ENCODE data around the gene PSMA3.

PSMA3 gene

DNA sequence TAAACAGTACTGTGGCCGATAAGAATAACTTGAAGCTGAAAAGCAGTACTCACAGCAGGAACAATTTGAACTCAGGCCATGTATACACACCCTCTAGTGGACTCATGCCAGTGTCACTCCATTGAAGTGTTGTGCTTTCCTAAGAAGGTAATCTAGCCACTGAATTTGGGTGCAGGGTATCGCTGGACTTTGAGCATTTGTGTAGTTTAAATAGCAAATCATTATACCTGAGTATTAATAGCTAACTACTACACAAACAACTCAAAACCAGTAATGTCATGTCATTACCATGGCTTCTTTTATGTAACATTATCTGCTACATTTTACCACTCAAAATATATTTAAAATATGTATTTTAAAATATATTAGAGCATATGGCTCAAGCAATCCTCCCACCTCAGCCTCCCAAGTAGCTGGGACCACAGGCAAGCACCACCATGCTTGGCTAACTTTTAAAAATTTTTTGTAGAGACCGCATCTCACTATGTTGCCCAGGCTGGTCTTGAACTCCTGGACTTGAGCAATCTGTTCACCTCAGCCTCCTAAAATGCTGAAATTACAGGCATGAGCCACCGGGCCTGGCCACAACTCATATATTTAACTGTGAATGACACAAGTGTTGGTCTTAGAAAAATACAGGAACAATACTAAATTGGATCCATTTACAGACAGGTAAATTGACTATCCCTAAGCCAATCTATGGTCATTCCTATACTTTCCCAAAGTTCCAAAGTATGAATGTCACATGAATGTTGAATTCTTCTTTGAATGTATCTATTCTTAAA lies 28.1 kb downstream of the PSMA3 start:
- DNase-seq = no peak

GRCh38 chr14:58274881-58275280 lies 30.2 kb downstream of the PSMA3 start:
- DNase-seq = no peak

GRCh38 chr14:58275527-58276190 lies 31.0 kb downstream of the PSMA3 start:
- no peak for DNase-seq

DNA sequence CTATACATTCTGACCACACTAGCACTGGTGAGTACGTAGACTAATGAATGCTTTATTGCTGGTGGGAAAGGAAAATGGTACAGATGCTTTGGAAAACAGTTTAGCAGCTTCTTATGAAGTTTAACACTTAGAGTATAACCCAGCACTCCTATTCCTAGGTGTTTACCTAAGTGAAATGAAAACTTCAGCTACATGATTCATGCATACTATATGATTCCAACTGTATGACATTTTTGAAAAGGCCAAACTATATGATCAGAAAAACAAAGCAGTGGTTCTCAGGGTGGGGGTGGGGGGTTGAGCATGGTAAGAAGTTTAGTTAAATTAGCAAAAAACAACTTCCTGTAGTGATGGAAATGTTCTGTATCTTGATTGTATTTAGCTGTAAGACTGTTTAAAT lies 31.6 kb downstream of the PSMA3 start:
- DNase-seq = no peak

DNA sequence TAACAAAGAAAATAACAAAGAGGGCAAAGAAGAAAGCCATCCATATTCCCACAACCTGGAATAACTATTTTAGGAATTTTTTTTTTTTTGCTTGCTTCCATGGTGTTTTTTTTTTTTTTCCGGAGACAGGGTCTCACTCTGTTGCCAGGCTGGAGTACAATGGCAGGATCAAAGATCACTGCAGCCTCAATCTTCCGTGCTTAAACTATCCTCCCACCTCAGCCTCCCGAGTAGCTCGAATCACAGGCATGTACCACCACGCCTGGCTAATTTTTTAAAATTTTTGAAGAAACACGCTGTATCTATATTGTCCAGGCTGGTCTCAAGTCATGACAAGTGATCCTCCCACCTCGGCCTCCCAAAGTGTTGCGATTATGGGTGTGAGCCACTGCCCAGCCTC lies 33.5 kb downstream of the PSMA3 start:
- no peak for DNase-seq

- peak; percentile 85 to 98 (median 94) for DNase-seq
Observed at GRCh38 chr14:58280954-58281787, 36.5 kb downstream of the PSMA3 start.

GRCh38 chr14:58281969-58282368 lies 37.3 kb downstream of the PSMA3 start:
- peak in 1 of 3 donors; percentile 21 for DNase-seq

DNA sequence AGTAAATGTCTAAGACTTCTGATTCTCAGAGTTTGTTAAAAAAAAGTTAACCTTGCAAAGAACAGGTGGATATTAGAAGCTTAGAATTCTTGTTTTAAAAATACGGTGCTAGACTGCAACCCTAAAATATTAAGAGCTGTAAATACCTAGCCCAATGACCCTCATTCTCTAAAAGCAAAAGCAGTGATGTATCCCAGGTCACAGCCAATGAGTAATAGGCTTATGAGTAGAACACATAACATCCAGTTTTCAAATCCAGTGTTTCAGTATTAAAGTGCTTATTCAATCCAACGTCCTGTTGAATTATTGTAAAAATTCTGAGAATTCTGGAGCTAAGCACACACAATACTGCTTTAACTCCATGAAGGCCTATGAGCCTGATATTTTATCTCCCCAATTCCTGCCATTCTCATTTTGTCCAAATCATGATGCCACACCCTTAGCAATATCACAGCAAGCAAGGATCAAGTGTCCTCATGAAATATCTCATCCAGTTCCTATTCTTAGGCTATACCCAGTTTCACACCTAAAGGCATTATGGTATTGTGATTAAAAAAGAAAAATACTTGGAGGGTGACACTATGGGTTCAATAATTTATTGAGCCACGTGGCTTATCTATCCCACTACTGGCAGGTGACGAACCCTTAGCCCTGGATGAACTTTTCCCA lies 38.4 kb downstream of the PSMA3 start:
- peak in 2 of 3 donors; percentile 21 to 29 for DNase-seq

DNA sequence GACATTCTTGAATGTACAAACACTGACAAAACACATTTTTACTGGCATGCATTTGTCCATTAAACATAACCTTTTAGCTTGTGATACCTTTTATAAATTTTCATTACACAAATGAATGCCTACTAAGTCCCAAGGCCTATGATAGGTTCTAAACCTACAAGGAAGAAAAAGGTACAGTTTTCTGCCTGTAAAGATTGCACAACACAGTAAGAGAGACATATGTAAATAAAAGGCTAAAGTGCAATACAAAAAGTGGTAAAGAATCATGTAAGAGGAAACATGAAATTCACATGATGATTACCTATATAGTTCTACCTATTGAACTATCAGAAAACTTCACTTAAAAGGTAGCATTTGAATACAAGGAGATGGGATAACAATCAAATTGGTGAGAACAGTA lies 39.1 kb downstream of the PSMA3 start:
- no peak for DNase-seq

DNA sequence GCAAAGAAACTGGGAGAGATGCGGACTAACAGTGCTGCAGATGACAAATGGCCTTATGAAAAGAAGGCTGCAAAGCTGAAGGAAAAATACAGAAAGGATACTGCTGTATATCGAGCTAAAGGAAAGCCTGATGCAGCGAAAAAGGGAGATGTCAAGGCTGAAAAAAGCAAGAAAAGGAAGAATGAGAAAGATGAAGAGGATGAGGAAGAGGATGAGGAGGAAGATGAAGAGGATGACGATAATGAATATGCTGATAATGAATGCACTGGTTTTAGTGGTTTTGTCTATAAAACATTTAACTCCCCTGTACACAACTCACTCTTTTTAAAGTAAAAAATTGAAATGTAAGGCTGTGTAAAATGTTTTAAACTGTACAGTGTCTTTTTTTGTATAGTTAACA lies 40.5 kb downstream of the PSMA3 start:
- DNase-seq = no peak

DNA sequence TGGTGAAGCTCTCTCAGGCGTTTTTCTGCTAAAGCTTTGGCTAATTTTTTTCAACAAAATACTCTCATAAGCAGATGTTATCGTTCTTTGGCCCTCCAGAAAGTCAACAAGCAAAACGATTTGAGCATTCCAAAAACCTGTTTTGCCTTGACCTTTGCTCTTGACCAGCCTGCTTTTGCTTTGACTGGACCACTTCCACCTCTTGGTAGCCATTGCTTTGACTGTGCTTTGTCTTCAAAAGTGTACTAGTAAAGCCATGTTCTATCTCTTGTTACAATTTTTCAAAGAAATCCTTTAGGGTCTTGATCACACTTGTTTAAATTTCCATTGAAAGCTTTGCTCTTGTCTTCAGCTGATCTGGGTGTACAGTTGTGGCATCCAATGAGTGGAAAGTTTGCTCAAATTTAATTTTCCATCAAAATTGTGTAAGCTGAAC lies 43.0 kb downstream of the PSMA3 start:
- no peak for DNase-seq

- no peak for DNase-seq
Observed at GRCh38 chr14:58288106-58288792, 43.6 kb downstream of the PSMA3 start.

DNA sequence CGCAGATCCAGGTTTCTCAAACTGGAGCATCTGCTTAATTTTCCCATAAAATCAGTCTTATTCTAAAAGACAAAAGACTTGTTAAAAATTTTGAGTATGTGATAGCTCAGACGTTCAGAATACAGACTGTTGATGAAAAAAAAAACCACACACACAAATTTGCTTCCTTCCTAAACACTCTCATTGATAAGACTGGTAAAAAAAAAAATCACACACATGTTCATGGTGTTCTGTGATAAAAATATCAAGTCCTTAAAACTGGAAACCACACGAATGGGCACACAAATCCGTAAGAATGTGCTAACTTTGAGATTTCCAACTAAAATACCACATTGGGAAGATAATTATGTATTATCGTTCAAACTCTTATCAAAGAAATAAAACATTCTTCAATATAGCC lies 47.0 kb downstream of the PSMA3 start:
- DNase-seq = no peak

DNA sequence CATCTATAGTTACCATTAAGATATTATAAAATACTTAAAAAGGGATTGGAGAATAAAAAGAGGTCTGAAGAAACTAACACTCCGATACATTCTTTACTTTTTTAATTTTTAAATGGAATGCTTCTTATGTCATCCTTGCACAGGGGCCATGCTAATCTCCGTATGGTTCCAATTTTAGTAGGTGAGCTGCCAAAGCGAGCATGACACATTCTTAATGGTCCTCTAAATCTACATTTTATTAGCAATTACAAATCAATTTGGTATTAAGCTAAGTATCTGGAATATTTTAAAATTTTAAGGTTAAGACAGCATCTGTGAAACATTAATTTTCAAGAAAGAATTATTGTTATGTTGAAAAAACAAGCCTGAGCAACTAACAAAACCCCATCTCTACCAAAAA lies 47.5 kb downstream of the PSMA3 start:
- DNase-seq = no peak

DNA sequence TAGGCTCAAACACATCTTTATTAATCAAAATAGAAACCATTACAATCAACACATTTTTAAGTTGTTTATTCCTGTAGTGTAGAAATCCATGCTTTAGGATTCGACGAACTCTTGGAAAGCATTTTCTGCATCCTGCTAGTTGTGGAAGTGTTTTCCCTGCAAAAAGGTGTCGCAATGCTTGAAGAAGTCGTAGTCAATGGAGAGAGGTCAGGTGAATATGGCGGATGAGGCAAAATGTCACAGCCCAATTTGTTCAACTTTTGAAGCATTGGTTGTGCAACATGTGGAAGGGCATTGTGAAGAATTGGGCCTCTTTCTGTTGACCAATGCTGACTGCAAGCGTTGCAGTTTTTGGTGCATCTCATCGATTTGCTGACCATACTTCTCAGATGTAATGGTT lies 49.6 kb downstream of the PSMA3 start:
- DNase-seq = no peak

DNA sequence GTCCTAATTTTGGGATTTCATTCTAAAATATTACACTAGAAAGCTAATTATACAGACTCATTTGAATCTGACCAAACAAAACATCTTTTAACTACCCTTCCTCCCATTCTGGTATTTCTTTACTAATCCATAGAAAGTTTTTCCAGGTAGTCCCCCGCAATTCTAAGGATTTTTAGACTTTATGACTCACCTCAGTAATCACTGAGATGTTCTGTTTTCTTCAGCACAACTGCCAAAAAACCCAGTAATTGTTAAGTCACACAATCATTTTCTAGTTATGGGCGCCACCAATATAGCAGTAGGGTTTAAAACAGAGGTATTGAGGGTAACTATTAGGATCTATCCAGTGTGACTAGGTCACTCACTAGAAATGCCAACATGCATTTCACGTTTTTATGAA lies 52.1 kb downstream of the PSMA3 start:
- peak; percentile 3 to 54 (median 39) for DNase-seq

DNA sequence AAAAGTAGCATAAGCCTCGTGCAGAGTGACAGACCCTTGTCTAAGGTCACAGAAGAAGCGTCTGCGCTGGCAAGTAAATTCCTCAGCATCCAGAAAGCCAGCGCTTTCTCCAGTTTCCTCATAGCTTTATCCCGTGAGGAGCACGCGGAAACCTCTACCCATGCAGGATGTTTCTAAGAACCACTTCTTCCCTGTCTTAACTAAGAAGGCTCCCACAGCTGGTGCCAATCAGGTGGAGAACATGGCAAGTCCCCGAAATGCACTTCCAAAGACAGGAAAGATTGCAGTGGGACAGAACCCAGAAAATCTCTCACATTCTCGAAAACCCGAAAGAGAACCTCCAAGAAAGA lies 52.7 kb downstream of the PSMA3 start:
- peak; percentile 62 to 67 (median 63) for DNase-seq

- peak; percentile 98 to 100 (median 99) for DNase-seq
Observed at GRCh38 chr14:58297762-58298476, 53.3 kb downstream of the PSMA3 start.

GRCh38 chr14:58298477-58299400 lies 54.1 kb downstream of the PSMA3 start, which contains the start of gene ARID4A:
Gene ARID4A (plus strand): TSS chr14:58298555. CDS start chr14:58299855, 1,300 bp downstream.
- peak; percentile 49 to 66 (median 53) for DNase-seq

Data from suppressor macrophage treated with lipopolysaccharide for 1 hour (primary cell).